Epithelial cell of proximal tubule (primary cell): ENCODE data around the gene RASSF6. TPM values are rescaled to one million over a fixed set of nuclear protein-coding genes. Genes with fewer than 3 reads are reported as not detected.
"Not testable (repeated sequence)": the region's sequence is repeated elsewhere in the genome, so short reads cannot be mapped to it uniquely, and the experiment has no call there.

Source experiments
- DNase-seq: peaks from one replicate; pipeline ENCODE4 v3.0.0-alpha.2; 2011; ENCODE audit warnings: low read depth
- H3K4me3 ChIP-seq: 2 replicates; pipeline ENCODE4 v1.5.1; 2011; ENCODE audit warnings: low read depth, mild to moderate bottlenecking, low read length
- CTCF ChIP-seq: conservative IDR thresholded peaks from 2 replicates; pipeline ENCODE4 v1.5.1; 2012; ENCODE audit warnings: low read depth, mild to moderate bottlenecking, low read length
- total RNA-seq: library from RNA; depleted of rRNA; stranded (reverse); fragments of >200 nt; gene quantifications from 2 replicates; pipeline ENCODE4 v1.2.3, GENCODE V29; 2015

RASSF6 gene, protein sequence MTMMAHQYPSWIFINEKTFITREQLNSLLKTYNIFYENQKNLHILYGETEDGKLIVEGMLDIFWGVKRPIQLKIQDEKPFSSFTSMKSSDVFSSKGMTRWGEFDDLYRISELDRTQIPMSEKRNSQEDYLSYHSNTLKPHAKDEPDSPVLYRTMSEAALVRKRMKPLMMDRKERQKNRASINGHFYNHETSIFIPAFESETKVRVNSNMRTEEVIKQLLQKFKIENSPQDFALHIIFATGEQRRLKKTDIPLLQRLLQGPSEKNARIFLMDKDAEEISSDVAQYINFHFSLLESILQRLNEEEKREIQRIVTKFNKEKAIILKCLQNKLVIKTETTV
- 2.8 and 5.9 TPM in 2 replicates for total RNA-seq

GRCh38 chr4:73620115-73620792 lies at the start of gene RASSF6:
Gene RASSF6, minus strand, starts transcription at chr4:73620436. Its CDS starts 8,641 bp downstream, at chr4:73611795.
- peak; percentile 83 for DNase-seq
- H3K4me3 ChIP-seq = peak within 1 kb of the TSS; percentile 83
- peak; percentile 8 for TF ChIP-seq CTCF

- no peak overlapping the region for H3K4me3 ChIP-seq
- no peak for TF ChIP-seq CTCF
- no peak for DNase-seq
These were observed 49.4 kb upstream of the RASSF6 start for GRCh38 chr4:73669410-73670183.

- TF ChIP-seq CTCF = no peak
- DNase-seq = no peak
- no peak overlapping the region for H3K4me3 ChIP-seq
These were observed 48.6 kb upstream of the RASSF6 start for GRCh38 chr4:73668782-73669201.

- peak; percentile 39 for TF ChIP-seq CTCF
- H3K4me3 ChIP-seq, DNase-seq: not testable (repeated sequence)
These were observed 45.7 kb upstream of the RASSF6 start for GRCh38 chr4:73665924-73666323.

GRCh38 chr4:73664470-73664869 lies 44.2 kb upstream of the RASSF6 start:
- no peak for TF ChIP-seq CTCF
- no peak for DNase-seq

DNA sequence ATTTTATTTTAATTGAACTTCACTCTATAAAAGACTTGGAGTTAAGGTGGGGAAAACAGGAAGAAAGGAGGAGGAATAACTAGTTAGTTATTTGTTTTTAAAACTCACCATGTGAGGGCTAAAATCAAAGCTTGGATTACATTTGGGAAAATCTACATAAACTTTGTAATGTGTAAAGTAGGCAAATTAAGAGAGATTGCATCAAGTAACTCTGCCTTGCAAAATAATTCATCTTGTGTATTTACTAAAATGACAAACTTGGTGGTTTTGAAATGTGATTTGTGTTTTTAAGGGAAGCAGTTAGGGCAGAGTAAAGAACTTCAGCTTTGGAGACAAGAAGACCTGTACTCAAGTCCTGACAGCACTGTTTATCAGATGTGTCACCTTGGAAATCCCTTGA lies 43.3 kb upstream of the RASSF6 start:
- TF ChIP-seq CTCF = no peak
- no peak overlapping the region for H3K4me3 ChIP-seq
- no peak for DNase-seq

More at GRCh38 chr4:73664470-73664869, 44.2 kb upstream of the RASSF6 start:
- H3K4me3 ChIP-seq = no peak overlapping the region
